GM19025 (cell line): Measurements from ENCODE around the gene PTPRN2.
"Not testable (repeated sequence)": the region's sequence is repeated elsewhere in the genome, so short reads cannot be mapped to it uniquely, and the experiment has no call there.

Experiments
- ATAC-seq: cut with Tn5 transposase; IDR thresholded peaks from one replicate; pipeline ENCODE4 v1.9.1; 2021; ENCODE audit warnings: mild to moderate bottlenecking, low read depth, moderate library complexity; ENCODE audit not compliant: unreplicated experiment

The PTPRN2 gene

GRCh38 chr7:157497744-157498651, 1089.6 kb downstream of the PTPRN2 start:
- ATAC-seq, result no peak

- no peak for ATAC-seq
Observed at GRCh38 chr7:157497367-157497743, 1090.3 kb downstream of the PTPRN2 start.

- ATAC-seq, result no peak
Observed at GRCh38 chr7:157496416-157497275, 1091.0 kb downstream of the PTPRN2 start.

- ATAC-seq, result no peak
Observed at GRCh38 chr7:157495594-157495993, 1092.0 kb downstream of the PTPRN2 start.

GRCh38 chr7:157495177-157495553, 1092.5 kb downstream of the PTPRN2 start:
- no peak for ATAC-seq

GRCh38 chr7:157494506-157495176, 1093.0 kb downstream of the PTPRN2 start:
- no peak for ATAC-seq

- no peak for ATAC-seq
Observed at GRCh38 chr7:157493776-157494175, 1093.8 kb downstream of the PTPRN2 start.

- no peak for ATAC-seq
Observed at GRCh38 chr7:157493017-157493416, 1094.6 kb downstream of the PTPRN2 start.

- no peak for ATAC-seq
Observed at GRCh38 chr7:157490465-157490912, 1097.1 kb downstream of the PTPRN2 start.

GRCh38 chr7:157489870-157490269, 1097.8 kb downstream of the PTPRN2 start:
- ATAC-seq, result not testable (repeated sequence)
